Neutrophil (primary cell): ENCODE data around the gene CENPF.
"Not testable (repeated sequence)": the region's sequence is repeated elsewhere in the genome, so short reads cannot be mapped to it uniquely, and the experiment has no call there.

Experiments
- H3K27ac ChIP-seq: fragments of 200-600 bp; sonication (generic); 2 replicates; pipeline ENCODE4 v1.5.1; 2016; ENCODE audit warnings: mild to moderate bottlenecking, moderate library complexity
- H3K27me3 ChIP-seq: fragments of 200-600 bp; sonication (generic); 2 replicates; pipeline ENCODE4 v1.6.0; 2016; ENCODE audit warnings: mild to moderate bottlenecking
- H3K36me3 ChIP-seq: fragments of 200-600 bp; sonication (generic); 2 replicates; pipeline ENCODE4 v1.5.1; 2017
- H3K4me1 ChIP-seq, 2 experiments: fragments of 200-600 bp in 1 of 2; sonication (generic) in 1 of 2; 1 replicate in 1 of 2; 2 replicates in 1 of 2; pipeline versions ENCODE4 v1.5.1 to v1.6.1; 2013 to 2016; ENCODE audit warnings: low read depth in 1 of 2, low read length in 1 of 2, mild to moderate bottlenecking in 1 of 2, moderate library complexity in 1 of 2; ENCODE audit not compliant: control insufficient read depth in 1 of 2, insufficient read depth in 1 of 2
- H3K4me3 ChIP-seq, 2 experiments: fragments of 200-600 bp in 1 of 2; sonication (generic) in 1 of 2; 1 replicate in 1 of 2; 2 replicates in 1 of 2; pipeline ENCODE4 v1.5.1; 2013 to 2016; ENCODE audit warnings: low read depth in 1 of 2, low read length in 1 of 2, mild to moderate bottlenecking in 1 of 2, moderate library complexity in 1 of 2
- H3K9me3 ChIP-seq: fragments of 200-600 bp; sonication (generic); 2 replicates; pipeline ENCODE4 v1.5.1; 2016
- TF ChIP-seq, protein P1 (sequence below): fragments of 200-600 bp; sonication (generic); IDR thresholded peaks from 2 replicates; pipeline ENCODE4 v1.5.1; 2016; ENCODE audit warnings: antibody characterized with exemption

CENPF gene

DNA sequence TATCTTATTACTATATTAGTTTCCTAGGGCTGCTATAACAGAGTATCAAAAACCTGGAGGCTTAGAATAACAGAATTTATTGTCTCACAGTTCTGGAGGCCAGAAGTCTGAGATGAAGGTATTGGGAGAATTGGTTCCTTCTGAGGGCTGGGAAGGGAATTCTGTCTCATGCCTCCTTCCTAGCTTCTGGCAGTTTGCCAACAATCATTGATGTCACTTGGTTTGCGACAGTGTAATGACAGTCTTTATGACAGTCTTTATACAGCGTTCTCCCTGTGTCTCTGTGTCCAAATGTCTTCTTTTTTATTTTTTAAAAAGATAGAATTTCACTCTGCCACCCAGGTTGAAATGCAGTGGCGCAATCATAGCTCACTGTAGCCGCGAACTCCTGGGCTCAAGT, 15.8 kb upstream of the CENPF start:
- TF ChIP-seq, protein P1, sequence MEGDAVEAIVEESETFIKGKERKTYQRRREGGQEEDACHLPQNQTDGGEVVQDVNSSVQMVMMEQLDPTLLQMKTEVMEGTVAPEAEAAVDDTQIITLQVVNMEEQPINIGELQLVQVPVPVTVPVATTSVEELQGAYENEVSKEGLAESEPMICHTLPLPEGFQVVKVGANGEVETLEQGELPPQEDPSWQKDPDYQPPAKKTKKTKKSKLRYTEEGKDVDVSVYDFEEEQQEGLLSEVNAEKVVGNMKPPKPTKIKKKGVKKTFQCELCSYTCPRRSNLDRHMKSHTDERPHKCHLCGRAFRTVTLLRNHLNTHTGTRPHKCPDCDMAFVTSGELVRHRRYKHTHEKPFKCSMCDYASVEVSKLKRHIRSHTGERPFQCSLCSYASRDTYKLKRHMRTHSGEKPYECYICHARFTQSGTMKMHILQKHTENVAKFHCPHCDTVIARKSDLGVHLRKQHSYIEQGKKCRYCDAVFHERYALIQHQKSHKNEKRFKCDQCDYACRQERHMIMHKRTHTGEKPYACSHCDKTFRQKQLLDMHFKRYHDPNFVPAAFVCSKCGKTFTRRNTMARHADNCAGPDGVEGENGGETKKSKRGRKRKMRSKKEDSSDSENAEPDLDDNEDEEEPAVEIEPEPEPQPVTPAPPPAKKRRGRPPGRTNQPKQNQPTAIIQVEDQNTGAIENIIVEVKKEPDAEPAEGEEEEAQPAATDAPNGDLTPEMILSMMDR = no peak
- no peaks in the 10 kb centered on the region for H3K9me3 ChIP-seq

DNA sequence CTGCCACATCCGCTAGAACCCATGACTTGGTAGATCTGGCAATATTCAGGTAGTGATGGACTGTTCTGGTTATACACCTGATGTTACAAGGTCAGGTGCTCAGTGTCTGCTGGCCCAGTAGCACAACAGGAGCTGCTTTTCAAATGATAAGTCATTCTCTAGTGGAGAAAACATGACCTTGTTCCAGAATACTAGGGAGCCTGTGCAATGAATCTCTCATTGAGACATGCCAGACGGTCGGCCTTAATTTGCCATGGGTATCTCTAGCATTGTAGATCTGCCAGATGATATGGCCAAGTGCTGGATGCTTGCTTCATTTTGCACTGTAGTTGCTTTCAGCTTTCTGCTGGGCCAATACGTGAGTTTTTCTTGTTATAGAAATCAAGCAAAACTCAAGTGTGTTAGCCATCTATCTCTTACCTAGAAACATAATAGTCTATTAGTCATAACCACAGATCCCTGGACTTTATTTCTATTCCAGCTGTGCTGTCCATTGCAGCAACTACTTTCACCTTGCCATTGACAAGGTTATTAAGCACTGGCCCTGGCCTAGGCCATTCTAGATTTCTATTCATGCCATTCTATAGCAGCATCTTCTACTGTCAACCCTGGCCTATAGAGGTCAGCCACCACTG, 13.9 kb upstream of the CENPF start:
- peaks cover 29% of the 10 kb centered on the region for H3K27me3 ChIP-seq
- TF ChIP-seq, protein P1 = no peak
- no peaks in the 10 kb centered on the region for H3K9me3 ChIP-seq
- H3K36me3 ChIP-seq = no peaks in the 10 kb centered on the region
- H3K4me1 ChIP-seq = no peaks in the 10 kb centered on the region
- no peak overlapping the region for H3K27ac ChIP-seq
- no peak overlapping the region for H3K4me3 ChIP-seq

More for the DNA sequence above, 15.8 kb upstream of the CENPF start:
- Histone ChIP-seq H3K27ac (no peak overlapping the region), H3K27me3 (peaks cover 27% of the 10 kb centered on the region), H3K36me3 (no peaks in the 10 kb centered on the region), H3K4me3 (no peak overlapping the region), H3K4me1 (no peaks in the 10 kb centered on the region)

DNA sequence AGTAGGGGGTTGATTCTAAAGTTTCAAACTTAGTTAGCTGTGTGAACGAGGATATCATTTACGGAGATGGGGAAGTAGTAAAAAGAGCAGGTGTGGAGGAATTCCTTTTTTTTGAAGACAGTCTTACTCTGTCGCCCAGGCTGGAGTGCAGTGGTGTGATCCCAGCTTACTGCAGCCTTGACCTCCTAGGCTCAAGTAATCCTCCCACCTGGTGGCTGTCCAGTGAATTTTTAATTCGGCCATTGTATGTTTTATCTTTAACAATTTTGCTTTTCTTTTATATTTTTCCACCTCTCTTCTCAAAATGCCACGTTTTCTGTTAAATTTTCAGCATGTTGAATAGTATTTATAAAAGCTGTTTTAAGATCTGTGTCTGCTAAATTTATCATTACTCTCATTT, 12.3 kb upstream of the CENPF start:
- no peaks in the 10 kb centered on the region for H3K4me1 ChIP-seq
- peaks cover 22% of the 10 kb centered on the region for H3K27me3 ChIP-seq
- TF ChIP-seq, protein P1 = no peak
- H3K36me3 ChIP-seq = no peaks in the 10 kb centered on the region
- H3K9me3 ChIP-seq = no peaks in the 10 kb centered on the region
- no peak overlapping the region for H3K27ac ChIP-seq
- no peak overlapping the region for H3K4me3 ChIP-seq

DNA sequence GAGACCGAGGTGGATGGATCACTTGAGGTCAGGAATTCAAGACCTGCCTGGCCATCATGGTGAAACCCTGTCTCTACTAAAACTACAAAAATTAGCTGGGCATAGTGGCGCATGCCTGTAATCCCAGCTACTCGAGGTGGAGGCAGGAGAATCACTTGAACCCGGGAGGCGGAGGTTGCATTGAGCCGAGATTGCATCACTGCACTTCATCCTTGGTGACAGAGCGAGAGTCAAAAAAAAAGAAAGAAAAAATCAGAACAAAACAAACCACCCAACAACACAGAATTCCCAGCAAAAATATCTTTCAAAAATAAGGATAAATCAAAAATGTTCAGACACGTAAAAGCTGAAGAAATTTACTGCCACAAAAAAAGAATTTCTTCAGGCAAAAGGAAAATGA, 11.1 kb upstream of the CENPF start:
- H3K4me1 ChIP-seq, H3K36me3 ChIP-seq, H3K27ac ChIP-seq, H3K9me3 ChIP-seq, H3K4me3 ChIP-seq: not testable (repeated sequence)
- H3K27me3 ChIP-seq = peaks cover 17% of the 10 kb centered on the region

DNA sequence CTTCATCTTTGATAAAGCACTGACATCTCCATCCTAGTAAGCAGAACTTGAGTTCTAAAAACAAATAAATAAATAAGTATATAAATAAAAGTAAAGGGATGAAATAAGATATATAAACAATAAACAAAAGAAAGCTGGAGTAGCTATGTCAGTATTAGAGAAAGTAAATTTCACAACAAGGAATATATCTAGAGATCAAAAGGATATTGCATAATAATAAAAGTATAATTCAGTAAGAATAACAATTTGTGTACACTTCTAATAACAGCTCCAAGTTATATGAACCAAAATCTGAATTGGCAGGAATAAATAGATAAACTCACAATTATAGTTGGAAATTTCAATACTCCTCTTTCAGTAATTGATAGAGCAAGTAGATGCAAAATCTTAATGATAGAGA, 9.8 kb upstream of the CENPF start:
- Histone ChIP-seq H3K4me3 (no peak overlapping the region), H3K36me3 (no peaks in the 10 kb centered on the region), H3K4me1 (no peaks in the 10 kb centered on the region), H3K27me3 (peaks cover 17% of the 10 kb centered on the region), H3K27ac (no peak overlapping the region), H3K9me3 (no peaks in the 10 kb centered on the region)
- TF ChIP-seq, protein P1 = no peak

DNA sequence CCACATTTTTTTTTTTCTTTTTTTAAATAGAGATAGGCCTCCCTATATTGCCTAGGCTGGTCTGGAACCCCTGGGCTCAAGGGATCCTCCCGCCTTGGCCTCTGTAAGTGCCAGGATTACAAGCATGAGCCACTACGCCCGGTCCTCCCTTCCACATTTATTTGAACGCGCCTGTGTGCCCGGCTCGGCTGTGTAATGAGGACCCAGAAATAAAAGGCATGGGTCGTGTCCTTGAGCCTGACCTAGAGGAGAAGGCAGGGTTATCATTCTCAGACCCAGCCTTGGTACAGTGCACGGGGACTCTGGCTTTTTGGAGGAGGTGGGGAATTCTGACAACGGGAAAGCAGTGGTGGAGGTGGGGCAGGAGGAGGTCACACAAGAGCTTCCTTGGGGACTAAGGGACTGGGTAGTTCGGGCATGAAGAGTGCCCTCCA, 841 bp downstream of the CENPF start:
- peaks cover 15% of the 10 kb centered on the region for H3K36me3 ChIP-seq
- no peaks in the 10 kb centered on the region for H3K27me3 ChIP-seq
- H3K9me3 ChIP-seq = no peaks in the 10 kb centered on the region
- peaks cover 15 to 21% of the 10 kb centered on the region in 2 experiments for H3K4me1 ChIP-seq
- H3K27ac ChIP-seq = no peak overlapping the region
- TF ChIP-seq, protein P1 = no peak
- H3K4me3 ChIP-seq = peak overlapping the region; percentile 59 to 69
